KG1 (cell line): ENCODE results near the gene RALGDS.

ENCODE experiments used
- DNase-seq: peaks from one replicate; lab custom pipeline; 2025; lab: John Stamatoyannopoulos, UW

Gene RALGDS

DNA sequence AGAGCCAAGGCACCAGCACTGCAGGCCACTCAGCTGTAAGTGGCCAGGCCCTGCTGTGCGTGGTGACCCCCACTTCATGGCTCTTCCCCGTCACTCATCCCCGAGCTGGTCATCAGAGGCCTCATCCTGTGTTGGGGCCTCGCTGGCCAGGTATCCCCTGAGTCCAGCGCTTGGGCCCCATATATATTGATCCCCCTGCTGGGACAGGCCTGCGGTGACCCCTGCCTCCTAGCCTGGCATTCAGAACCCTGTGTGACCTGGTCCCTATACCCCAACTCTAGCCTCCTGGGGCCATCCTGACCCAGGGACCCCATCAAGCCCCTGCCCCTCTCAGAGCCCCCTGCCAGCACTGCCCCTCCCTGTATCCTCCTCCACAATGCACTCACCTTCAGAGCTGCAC, 30.0 kb upstream of the RALGDS start:
- DNase-seq = no peak

DNA sequence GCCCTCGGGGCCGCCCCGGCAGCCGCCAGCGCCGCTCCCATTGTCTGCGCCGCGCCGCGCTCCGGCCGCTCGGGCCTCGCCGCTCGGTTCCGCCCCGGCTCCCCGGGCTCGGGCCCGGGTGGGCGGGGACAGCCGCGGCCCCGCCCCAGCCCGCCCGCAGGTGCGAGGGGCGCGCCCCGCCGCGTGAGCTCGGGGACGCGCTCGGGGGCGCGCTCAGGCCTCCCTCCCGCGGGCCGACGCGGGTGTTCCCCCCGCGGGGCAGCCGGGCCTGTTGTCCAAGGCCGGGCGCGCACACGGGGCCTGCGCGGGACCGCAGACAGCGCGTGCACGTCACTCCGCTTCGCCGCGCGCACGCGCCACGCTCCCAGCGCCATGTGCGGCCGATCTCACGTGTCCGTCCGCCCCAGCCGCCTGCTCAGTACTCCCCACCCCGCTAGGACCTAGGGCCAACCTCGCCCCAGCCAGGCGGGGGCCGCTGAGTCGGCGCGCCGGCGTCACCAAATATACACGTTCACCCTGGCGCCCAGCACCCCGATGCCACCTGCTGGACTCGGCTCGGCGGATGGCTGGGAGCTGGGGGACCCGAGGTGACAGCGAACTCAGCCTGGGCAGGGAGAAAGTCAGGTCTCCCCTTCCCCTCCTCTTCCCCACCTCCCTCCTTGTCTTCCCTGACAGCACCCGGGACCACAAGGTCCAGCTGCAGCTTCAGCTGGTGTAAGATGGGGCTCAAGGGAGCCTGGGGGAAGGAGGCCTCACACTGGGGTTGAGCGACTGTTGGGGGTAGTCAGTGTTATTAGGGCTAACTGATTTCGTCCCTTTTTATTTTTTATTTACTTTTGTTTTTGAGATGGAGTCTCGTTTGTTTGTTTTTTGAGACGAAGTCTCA, 28.3 kb upstream of the RALGDS start:
- peak; percentile 87 for DNase-seq

DNA sequence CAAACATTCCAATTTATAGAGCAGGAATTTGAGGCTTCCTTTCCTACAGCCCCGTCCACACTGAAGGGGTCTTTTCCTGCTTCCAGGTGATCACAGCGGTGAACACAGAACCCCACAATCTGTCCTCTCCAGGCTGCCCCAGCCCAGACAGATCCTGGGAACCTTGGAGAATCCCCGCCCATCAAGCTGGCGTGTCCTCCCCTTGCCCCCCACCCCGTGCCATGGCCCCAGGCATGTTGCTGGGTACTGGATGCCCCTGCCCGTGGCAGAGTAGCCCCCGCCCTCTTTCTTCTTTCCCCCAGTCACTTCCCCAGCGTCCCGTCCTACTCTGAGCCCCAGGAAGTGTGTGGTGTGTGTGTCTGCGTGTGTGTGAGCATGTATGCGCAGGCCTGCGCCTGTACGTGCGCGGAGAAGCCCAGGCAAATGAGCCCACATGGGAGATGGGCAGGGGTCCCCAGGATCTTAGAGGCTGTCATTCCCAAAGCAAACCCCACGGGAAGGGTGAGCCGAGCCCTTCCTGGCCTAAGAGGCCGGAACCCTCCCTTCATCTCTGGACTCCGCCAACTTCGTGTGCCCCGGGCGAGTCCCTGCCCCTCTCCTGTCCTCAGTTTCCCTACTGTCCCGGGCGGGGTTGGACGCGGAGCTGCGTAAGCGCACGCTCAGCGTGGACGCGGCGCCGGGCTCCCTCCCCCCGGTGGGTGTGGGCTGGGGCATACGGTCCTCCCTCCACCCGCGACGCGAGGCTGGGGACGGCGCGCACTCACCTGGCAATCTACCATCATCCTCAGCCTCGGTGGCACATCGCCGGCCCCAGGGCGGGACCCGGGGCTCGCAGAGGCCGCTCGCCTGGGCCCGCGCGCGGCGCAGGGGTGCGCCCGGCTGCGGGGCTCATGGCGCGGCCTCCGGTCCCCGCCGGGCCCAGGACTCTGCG, 27.4 kb upstream of the RALGDS start:
- DNase-seq = peak; percentile 46

DNA sequence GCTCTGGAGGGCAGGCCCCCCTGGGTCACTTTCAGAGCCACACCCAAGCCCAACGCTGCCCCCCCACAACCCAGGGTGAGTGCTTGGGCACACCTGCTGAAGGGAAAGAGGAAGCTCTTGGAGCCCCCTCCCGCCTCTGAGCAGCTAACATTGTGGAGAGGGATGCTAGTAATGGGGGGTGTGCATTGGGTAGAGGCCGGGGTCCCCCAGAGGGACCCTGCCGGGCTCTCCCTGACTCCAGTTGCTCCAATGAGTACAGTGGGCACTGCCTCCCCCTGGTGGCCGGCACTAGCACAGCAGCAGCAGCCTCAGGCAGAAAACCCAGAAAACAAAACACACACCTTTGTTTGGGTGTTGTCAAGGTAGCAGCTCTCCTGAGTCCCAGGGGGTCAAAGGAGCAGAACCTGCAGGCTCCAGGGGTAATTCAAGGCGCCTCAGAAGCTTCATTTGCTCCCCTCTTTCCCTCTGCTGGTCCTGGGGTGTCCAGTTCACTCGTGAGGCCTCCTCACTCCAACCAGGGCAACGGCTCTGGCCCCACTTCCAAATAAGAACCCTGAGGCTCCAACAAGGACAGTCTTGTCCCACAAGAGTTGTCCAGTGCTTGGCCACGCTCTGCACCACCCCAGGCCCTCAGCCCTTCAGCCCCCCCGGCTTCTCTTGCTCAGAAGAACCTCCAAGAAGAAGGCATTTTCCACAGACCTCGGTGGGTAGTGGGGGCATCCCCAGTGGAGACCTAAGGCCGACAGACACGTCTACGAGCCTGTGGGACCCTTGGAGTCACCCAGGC, 26.6 kb upstream of the RALGDS start:
- peak; percentile 29 for DNase-seq

DNA sequence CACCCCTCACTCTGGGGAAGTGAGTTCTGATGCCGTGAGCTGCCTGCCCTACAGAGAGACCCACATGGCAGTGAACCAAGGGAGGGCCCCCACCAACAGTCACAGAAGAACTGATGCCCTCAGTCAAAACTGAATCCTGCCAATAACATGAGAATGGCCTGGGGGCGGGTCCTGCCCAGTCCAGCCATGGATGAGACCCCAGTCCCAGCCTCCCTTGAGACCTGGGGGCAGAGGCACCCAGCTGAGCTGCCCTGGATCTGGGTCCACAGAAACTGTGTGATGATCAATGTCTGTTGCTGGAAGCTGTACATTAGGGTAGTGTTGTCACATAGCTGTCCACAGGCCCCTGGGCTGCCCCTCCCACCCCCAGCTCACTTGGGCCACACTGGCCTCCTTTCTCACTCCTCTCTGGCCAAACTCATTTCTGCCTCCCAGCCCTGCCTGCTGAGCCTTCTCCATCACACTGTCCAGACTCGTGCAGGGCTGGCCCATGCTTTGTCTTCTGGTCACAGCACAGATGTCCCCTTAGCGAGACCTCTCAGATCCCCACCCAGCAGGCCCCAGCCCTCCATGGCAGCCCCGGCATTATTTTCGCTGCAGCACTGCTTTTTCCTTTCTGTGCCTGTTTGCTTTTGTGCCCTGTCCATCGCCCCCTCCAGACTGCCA, 25.8 kb upstream of the RALGDS start:
- DNase-seq = no peak

DNA sequence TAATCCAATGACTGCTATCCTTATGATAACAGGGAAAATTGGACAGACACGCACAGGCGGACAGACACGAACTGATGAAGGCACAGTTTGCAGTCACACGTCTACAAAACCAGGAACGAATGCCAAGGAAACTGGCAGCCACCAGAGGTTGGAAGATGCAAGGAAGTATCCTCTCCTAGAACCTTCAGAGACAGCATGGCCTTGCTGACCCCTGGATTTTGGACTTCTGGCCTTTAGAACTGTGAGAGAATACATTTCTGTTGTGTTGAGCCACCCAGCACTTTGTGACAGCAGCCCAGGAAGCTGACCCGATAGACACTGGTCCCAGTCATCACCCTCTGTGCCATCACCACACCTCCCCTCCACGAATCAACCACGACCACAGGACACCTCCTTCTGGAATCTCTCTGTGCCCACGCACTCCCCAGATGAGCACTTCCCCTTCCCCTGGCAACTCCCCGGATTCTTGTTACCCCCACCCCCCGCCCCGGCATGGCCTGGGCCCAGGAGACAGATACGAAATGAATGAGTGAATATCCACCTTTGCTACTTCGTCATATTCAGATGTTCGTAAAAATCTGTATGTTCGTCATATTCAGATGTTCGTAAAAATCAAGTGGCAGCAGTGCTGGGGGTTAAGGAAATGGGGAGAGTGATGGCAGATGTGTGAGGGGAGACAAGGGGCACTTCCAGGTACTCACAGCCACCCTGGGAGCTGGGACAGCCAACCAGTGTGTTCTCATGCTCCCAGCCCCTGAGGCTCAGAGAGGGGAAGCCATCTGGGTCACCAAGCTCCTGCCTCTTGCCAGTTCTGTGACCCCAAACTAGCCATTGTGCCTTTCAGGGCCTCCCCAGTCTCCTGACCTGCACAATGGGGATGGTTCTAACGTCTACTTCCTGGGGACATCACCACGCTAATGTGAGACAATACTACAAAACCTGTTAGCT, 24.1 kb upstream of the RALGDS start:
- DNase-seq = no peak

DNA sequence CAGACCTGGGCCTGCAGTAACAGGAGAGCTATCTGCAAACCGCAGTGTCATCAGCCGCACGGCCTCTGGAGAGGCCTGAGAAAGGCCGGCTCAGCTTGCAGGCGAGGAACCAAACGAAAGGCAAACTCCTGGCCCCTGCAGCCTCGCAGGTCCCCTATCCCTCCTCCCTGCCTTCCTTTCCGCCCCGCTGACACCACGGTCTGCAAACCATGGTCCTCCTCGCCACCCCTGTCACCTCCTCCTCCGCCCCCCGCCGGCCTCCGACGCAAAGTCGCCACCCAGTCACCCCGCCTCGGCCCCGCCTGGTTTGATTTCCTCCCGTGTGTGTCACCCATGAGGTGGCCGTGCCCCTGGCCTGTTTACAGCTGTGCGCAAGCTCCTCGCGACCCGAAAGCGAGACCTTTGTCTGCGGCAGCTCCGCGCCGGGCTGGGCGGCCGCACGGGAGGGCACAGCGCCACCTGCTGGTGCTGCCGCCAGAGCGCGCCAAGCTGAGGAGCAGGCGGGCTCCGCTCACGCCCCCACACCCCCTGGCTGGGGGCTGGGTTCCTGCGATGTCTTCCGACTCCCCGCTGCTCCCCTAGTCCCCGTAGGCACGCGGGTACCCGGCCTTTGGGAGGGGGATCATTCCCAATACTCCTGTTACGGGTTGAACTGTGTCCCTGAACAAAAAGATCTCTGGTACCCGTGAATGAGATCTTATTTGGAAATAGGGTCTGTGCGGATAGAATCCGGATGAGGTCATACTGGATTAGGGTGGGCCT, 23.3 kb upstream of the RALGDS start:
- DNase-seq = no peak

DNA sequence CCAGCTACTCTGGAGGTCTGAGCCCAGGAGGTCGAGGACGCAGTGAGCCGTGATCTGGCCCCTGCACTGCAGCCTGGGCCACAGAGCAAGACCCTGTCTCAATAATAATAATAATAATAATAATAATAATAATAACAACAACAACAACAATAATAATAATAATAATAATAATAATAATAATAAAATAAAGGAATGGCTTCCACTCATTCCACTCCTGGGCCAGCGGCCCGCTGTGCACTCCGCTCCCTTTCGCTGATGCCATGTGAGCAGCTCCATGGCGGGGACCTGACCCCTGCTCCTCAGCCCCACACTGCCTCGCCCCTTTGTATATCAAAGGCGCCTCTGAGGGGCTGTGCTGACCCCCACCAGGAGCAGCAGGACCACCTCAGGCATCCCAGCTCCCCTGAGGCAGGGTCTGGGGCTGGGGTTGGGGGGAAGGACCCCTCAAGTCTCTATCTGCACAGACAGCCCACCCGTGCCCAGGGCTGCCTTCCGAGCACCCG, 22.6 kb upstream of the RALGDS start:
- no peak for DNase-seq

DNA sequence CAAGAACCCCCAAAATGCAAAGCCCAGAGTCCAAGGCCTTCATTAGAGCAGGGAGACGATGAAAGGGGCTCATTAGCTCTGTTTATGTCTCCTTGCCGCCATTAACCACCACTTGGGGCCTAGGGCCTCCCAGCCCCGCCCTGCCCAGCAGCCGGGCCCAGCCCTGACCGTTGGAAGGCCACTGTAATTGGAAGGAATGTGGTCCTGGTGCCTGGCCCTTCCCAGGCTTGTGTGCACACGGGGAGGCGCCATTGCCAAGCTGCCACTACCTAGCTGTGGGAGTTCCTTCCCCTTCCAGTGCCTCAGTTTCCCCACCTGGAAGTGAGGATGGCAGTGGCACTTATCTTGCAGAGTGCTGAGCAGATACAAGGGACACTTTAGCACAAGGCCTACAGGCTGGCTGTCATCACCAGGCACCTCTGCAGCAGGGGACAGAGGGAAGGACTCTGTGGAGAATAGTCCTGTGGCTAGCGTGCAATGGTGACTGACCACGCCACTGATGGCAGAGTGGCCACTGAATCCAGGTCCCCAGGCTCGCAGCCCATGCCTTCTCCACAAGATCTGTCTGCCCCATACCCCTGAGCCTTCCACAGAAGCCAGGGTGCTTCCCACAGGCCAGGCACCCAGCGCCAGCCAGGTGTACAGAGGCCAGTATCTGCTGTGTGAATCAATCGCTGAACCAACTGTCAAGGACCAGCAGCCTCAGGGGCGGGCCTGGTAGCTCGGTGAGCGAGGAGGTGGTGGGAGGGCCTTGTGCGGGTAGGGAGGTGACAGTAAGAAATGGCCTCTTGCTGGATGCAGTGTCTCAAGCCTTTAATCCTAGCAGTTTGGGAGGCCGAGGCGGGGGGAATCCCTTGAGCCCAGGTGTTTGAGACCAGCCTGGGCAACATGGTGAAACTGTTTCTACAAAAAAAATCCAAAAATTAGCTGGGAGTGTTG, 21.9 kb upstream of the RALGDS start:
- no peak for DNase-seq

DNA sequence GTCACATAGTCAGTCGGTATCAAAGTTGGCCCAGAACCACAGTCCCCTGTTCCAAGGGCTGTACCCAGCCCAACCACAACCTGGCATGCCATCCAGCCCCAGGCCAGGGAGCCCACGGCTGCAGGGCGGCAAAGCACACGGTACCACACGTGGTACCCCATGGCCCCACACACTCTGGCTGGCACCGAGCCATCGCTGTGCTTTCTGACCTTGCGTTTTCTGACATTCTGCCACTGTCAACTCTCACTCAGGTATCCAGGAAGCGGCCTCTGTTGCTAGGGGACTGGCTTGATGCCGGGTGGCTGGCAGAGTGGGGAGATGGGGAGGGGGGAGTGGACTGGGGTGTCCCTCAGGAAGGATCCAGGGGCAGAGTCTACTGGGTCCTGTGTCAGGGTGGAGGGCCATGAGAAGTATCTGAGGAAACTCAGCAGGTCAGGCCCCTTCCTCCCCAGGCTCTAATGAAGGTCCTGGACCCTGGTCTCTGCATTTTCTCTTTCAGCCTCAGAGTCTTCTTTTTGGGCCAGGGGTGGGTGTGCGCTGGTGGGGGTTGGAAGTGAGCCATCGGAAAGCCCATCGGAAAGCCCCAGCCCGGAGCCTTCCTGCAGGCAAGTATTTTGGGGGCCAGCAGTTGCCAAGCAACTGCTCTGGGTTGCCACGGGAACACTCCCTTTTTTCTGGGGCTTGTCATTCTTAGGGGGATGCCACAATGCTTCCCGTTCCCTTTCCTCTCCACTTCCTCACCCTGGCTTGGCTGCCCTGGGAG, 21.0 kb upstream of the RALGDS start:
- no peak for DNase-seq

DNA sequence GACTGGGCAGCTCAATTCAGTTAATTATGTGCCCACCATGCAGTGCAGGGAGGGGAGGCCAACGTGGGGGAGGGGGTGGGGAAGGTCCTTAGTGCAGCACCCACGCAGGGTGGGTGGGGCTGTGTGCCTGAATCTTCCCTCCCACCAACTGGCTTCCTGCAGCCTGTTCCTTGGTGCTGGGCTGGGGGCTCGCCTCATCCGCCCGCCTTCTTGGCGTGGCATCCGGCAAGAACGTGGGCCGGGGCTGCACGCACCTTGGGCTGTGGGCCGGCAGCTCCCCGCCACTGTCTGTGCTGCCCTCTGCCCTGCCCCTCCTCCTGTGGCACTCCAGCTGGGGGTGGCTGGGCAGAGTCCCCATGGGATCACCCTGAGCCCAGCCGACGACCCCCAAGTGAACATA, 19.6 kb upstream of the RALGDS start:
- DNase-seq = no peak

DNA sequence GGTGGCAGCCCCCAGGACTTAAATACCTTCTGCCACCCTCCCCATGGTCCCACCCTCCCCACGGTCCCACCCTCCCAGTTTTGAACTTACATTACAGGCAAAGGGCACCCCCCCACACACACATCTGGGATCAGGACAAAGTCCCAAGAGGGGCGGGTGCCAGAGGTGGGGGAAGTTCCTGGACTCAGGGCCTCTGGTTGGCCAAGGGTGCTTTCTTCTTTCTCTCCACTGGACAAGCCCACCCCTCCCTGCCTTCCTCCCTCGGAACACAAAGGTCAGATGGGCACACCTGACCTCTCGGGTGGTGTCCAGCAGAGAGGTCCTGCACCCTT, 19.1 kb upstream of the RALGDS start:
- DNase-seq = no peak

DNA sequence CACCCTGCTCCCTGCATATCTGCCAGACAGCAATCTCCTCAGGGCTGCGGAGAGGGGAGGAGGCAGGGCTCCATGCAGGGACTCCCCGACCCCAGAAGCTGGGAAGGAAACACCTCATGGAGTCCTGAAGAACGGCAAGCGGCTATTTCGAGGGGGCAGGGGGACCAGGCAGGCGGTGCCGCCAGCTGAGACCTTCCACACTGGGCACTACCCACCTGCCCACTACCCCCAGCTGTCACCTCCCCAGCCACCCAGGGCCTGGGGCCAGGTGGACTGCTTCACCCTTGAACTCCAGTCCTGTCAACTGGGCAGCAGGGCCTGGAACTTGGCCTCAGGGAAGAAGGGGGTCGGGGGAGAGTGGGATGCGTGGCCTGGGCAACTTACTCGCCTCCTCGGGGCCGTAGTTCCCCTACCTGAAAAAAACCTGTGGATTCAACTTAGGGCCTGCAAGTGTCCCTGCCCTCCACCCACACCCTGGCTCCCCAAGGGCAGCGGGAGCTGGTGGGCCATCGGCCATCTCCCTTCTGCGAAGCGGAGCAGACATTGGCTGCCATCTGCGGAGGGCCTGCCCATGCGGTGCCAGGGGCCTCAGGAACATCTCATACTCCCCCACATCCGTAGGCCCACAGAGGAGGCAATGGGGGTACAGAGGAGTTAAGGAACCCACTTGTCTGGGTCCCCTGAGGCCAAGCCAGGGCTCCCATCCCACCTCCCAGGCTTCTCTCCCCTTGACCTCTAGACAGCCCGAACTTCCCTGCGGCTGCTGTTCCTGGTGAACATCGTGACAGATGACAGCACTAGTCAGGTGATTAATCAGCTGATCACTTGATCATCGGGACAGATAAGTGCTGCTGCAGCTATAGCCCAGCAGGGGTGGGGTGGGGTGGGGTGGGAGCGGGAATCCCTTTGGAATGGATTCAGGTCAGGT, 18.5 kb upstream of the RALGDS start:
- no peak for DNase-seq

DNA sequence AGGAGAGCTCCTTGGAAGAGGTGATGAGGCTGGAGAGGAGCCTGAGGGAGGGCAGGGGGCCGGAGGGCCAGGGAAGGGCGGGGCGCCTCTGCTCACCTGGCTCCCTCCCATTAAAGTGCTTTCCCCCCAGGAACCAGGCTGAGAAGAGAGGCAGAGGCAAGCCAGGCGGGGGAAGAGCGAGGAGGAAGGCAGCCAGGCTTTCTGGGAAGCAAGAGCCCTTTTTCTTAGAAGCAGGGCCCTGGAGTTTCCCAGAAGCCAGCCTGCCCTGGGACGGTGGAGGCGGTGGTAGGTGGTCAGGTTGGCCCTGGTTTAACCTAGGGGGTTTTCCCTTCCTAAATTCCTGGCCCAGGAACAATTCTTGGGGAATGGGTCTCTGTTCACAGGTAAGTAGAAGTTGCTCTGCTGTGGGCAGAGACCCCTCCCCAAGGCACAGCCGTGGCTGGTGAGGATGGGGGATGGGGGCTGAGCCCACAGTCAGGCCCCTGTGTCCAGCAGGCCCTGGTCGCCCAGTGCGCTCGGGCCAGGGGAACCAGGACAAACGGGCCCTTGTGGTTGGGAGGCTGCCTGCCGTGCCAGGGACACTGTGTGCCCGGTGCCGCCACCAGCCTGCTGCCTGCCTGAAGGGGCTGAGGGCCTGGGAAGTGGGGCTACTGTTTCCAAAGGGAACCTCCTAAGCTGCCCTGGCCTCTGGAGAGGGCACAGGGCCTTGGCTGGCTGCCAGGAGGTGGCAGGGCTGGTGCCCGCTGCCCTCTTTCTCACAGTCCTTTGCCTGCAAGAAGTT, 16.6 kb upstream of the RALGDS start:
- DNase-seq = no peak

DNA sequence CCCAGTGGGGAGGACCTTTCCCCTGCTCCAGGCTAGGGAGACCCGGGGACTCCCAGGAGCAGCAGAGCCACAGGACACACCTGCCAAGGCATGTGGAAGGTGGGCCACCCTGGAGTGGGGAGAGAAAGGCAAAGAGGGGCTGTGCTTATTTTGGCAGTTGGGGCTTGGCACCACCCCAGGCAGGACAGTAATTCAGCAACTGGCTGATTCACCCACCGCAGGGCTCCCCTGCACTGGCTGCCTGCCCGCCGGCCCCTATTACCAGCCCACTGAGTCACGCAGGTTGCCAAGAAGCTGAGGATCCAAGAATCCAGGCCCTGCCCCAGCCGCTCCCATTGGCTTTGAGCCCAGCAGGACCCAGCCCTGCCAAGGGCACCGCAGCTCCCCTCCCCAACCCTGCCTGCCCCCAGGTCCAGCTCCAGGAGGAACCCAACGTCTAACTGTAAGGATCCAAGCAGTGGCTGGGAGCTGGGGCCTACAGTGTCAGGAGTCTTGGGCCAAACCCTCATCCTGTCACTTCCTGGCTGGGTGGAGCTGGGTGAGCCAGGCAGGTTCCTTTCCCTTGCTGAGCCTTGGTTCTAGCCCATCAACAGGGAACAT, 14.2 kb upstream of the RALGDS start:
- DNase-seq = no peak
